Epidermal melanocyte (primary cell): ENCODE measurements around the gene ROPN1L.
"Not testable (repeated sequence)": the region's sequence is repeated elsewhere in the genome, so short reads cannot be mapped to it uniquely, and the experiment has no call there.

Experiments used
- DNase-seq: peaks from one replicate; pipeline ENCODE4 v3.0.0; 2011; ENCODE audit warnings: low spot score; ENCODE audit not compliant: insufficient read length

Gene ROPN1L

GRCh38 chr5:10500669-10501068 is 59.0 kb downstream of the ROPN1L start:
- no peak for DNase-seq

GRCh38 chr5:10501554-10502075 is 59.9 kb downstream of the ROPN1L start:
- no peak for DNase-seq

DNA sequence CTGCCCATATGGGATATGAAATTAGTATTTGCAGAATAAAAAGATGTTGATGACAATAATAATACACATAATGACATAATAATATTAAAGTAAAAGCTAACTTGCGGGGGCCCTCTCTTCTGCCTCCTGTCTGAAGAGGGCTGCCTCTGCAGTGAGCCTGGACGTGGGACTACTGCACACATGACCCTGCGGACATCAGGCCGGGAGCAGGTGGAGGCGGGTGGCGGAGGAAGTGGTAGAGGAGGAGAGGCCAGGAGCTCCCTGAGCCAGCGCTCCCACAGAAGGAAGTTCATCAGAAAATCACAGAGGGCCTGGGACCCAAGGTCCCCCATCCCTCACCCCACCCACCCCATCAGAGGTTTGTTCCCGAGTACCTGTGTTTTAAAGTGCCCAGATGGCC is 60.5 kb downstream of the ROPN1L start:
- no peak for DNase-seq

- DNase-seq, result no peak
Measured at GRCh38 chr5:10502578-10502977, 60.9 kb downstream of the ROPN1L start.

GRCh38 chr5:10503321-10503720 is 61.6 kb downstream of the ROPN1L start:
- no peak for DNase-seq

GRCh38 chr5:10503997-10504793 is 62.5 kb downstream of the ROPN1L start:
- no peak for DNase-seq

- no peak for DNase-seq
Measured at GRCh38 chr5:10505517-10506095, 63.9 kb downstream of the ROPN1L start.

DNA sequence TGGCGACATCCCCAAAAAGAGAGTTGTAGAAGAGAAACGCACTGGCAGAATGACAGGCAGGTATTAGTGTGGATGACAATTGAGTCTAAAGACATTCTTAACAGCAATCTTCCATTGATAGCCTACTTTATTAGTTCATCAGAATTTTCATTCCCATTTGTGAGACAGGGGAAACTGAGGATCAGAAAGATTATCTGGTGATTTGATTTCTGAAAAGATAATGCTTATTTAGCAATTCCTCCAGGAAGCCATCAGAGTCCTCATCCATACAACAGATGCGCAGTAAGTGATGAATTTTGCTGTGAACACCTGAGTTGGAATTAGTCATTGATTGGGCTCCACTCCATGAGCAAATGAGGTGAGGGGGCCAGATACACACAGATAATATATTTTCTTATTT is 64.9 kb downstream of the ROPN1L start:
- DNase-seq, result no peak

GRCh38 chr5:10507575-10508096 is 66.0 kb downstream of the ROPN1L start:
- no peak for DNase-seq

DNA sequence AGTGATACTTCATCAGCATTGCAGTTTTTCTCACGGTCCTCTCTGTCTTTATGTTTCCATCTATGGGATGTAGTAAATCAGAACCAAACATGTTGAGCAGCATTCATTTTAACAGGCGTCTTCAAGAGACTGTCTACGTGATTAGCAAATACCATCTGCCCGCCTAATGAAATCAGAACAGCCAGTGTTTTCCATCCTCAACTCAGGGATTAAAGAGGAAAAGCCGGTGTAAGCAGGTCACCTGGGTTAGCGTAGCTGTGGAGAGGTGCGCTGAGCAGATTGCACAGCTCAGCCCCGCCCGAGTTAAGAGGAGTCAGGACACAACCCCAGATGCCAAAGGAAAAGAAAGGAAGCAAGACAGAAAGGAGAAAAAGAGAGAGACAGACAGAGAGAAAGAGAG is 67.9 kb downstream of the ROPN1L start:
- no peak for DNase-seq

DNA sequence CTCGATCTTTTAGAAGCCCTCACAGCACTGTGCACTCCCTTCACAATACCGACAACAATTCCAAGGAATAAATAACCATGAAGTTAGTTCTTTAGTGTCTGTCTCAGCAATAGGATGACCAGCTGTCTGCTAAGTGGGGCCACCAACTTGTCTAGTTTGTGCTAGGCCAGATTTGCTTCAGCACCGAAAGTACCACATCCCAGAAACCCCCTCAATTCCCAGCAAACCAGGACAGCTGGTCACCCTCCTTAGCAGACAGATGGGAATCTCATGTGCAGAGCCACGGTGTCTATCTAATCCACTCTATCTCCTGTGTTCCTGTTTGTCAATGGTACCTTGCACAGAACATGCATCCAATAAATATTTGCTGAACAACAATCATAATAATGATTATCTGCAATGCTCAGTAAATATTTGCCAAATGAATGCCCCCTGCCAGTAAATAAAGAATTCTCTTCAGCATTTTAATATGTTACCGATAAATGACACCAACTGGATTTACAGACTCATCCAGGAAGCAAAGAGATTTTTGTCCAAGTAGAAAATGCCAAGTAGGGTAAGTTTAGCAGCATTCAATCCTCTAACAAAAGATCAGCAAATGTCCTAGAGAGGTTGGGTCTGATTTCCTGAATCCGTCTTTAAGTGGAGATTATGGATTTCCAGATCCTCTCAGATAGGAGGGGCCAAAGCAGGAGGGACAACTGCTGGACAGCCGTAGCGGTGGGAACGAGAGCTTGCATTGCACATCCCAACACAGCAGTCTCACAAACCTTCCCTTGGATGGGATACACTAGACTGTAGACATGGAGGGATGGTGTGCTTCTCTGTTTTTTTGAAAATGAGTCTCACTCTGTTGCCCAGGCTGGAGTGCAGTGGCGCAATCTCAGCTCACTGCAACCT is 70.3 kb downstream of the ROPN1L start:
- no peak for DNase-seq

GRCh38 chr5:10513501-10514442 is 72.1 kb downstream of the ROPN1L start:
- DNase-seq, result peak; percentile 44

GRCh38 chr5:10514572-10514971 is 72.9 kb downstream of the ROPN1L start:
- not testable (repeated sequence) for DNase-seq
